ENCODE results near the gene FOXN1.

The FOXN1 gene

GRCh38 chr17:28478712-28479615 lies 27.2 kb upstream of the FOXN1 start:
- DNase-seq = no peak

- no peak for DNase-seq
Measured at GRCh38 chr17:28480278-28480677, 25.9 kb upstream of the FOXN1 start.

GRCh38 chr17:28480799-28481571 lies 25.2 kb upstream of the FOXN1 start:
- no peak for DNase-seq

GRCh38 chr17:28482551-28483199 lies 23.5 kb upstream of the FOXN1 start:
- DNase-seq = no peak

GRCh38 chr17:28484296-28484695 lies 21.9 kb upstream of the FOXN1 start:
- no peak for DNase-seq

- no peak for DNase-seq
Measured at GRCh38 chr17:28485049-28485448, 21.1 kb upstream of the FOXN1 start.

GRCh38 chr17:28487881-28488532 lies 18.1 kb upstream of the FOXN1 start:
- no peak for DNase-seq

- DNase-seq = no peak
Measured at GRCh38 chr17:28488533-28489276, 17.4 kb upstream of the FOXN1 start.

- DNase-seq = no peak
Measured at GRCh38 chr17:28491286-28491685, 14.9 kb upstream of the FOXN1 start.

GRCh38 chr17:28491860-28492259 lies 14.3 kb upstream of the FOXN1 start:
- no peak for DNase-seq

GRCh38 chr17:28492352-28493310 lies 13.5 kb upstream of the FOXN1 start:
- DNase-seq = no peak

GRCh38 chr17:28493460-28493859 lies 12.7 kb upstream of the FOXN1 start:
- no peak for DNase-seq

- DNase-seq = peak; percentile 86 to 88
Measured at GRCh38 chr17:28494445-28495188, 11.5 kb upstream of the FOXN1 start.

GRCh38 chr17:28495635-28496034 lies 10.5 kb upstream of the FOXN1 start:
- no peak for DNase-seq

GRCh38 chr17:28497931-28498330 lies 8.2 kb upstream of the FOXN1 start:
- DNase-seq = no peak

- DNase-seq = no peak
Measured at GRCh38 chr17:28498652-28499363, 7.3 kb upstream of the FOXN1 start.

GRCh38 chr17:28499364-28499664 lies 6.8 kb upstream of the FOXN1 start:
- DNase-seq = no peak

- DNase-seq = no peak
Measured at GRCh38 chr17:28499684-28500357, 6.3 kb upstream of the FOXN1 start.

- no peak for DNase-seq
Measured at GRCh38 chr17:28500712-28501379, 5.3 kb upstream of the FOXN1 start.
